ENCODE results near the gene RAD51B. TPM values are rescaled to one million over a fixed set of nuclear protein-coding genes. Genes with fewer than 3 reads are reported as not detected.

The RAD51B gene
- total and polyA plus RNA-seq, 9 of the 15 experiments (the other 6 are each of a cell fraction or from before 2014, with no cell fraction given): 8.5 to 17.3 (median 11.3) TPM

- TF ChIP-seq PPARD (CRISPR knock-in tag; IDR thresholded peaks at IDR 0.05) (no peak), NR2C2 (CRISPR knock-in tag; IDR thresholded peaks at IDR 0.05) (no peak), NR2C2 (tag; IDR thresholded peaks at IDR 0.05) (peak; percentile 56; the same call in 1 of the 2 replicates), ILK (tag; IDR thresholded peaks at IDR 0.05; ENCODE audit: borderline replicate concordance, low read depth) (no peak), PCBP2 (IDR thresholded peaks at IDR 0.05; ENCODE audit: low read depth, low read length, poor library complexity, severe bottlenecking) (no peak), CCAR2 (IDR thresholded peaks at IDR 0.05; ENCODE audit: low read depth, low read length) (no peak), HBP1 (CRISPR knock-in tag; IDR thresholded peaks at IDR 0.05) (no peak), BHLHE40 (IDR thresholded peaks at IDR 0.05; ENCODE audit: low read length) (peak; percentile 13; the same call in 1 of the 2 replicates), TAF7 (tag; IDR thresholded peaks at IDR 0.05) (no peak), THAP7 (CRISPR knock-in tag; IDR thresholded peaks at IDR 0.05) (no peak), USF1 (CRISPR knock-in tag; IDR thresholded peaks at IDR 0.05) (peak; percentile 21; the same call in 1 of the 2 replicates), MITF (IDR thresholded peaks at IDR 0.05) (0 out of 2 replicates have a peak, but pooled peaks have one; percentile 52)
- TF ChIP-seq, protein P1, sequence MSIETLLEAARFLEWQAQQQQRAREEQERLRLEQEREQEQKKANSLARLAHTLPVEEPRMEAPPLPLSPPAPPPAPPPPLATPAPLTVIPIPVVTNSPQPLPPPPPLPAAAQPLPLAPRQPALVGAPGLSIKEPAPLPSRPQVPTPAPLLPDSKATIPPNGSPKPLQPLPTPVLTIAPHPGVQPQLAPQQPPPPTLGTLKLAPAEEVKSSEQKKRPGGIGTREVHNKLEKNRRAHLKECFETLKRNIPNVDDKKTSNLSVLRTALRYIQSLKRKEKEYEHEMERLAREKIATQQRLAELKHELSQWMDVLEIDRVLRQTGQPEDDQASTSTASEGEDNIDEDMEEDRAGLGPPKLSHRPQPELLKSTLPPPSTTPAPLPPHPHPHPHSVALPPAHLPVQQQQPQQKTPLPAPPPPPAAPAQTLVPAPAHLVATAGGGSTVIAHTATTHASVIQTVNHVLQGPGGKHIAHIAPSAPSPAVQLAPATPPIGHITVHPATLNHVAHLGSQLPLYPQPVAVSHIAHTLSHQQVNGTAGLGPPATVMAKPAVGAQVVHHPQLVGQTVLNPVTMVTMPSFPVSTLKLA (conservative IDR thresholded peaks at IDR 0.05): peak in 1 of 2 experiments; percentile 4; a peak in 1 of 4 replicates
- TF ChIP-seq, protein P2, sequence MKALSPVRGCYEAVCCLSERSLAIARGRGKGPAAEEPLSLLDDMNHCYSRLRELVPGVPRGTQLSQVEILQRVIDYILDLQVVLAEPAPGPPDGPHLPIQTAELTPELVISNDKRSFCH (CRISPR knock-in tag; IDR thresholded peaks at IDR 0.05): no peak
- TF ChIP-seq, protein P2 (tag; IDR thresholded peaks at IDR 0.05): no peak
- TF ChIP-seq, protein P3, sequence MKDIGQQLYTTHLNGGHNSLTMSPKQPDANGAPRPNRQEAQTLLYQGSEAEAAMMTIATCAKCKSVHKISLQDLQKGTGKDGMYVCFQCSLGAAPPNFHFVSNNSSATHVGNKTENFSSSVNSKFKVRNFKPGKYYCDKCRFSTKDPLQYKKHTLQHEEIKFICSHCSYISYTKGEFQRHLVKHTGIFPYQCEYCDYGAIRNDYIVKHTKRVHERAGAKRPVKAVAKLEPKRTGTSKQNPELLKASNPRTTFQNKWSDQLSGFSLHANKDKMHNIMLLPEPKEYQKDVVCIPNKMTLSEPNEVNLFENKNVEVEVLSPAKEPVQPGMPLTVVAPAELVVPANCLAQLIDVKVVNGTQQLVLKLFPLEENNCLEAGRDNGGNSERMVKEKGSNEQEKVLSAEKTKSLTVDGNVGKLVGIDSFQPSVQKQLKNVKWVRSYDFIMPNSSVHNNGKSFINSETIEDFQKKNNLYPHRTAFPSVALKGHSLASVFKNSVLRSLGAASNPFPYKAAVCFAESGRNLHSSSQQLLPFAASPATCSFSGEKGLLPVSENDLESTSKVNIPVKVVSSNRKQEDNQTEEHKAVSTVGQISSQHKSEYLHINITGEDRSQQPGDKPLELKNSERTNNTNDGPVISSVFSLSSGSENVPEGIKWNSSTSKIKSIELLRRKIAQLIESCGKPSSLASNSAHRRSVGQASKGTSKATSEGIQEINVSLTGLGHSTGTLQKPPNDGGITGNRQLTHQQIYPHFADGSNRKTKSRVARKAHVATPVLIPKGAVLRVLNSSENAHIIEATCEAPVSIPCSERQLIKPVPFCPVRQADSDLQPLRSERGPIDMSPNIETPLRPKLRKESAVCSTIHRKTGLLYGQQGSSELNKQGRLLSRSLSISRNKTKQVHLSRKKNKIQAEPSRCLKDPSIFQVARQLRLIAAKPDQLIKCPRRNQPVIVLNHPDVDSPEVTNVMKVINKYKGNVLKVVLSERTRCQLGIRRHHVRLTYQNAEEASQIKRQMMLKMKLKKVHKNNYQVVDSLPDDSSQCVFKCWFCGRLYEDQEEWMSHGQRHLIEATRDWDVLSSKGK (CRISPR knock-in tag; IDR thresholded peaks at IDR 0.05): no peak
Measured at GRCh38 chr14:67820428-67820971, 921 bp downstream of the RAD51B start (continued).

Measured in K562 (cell line).